ENCODE results near the gene FAM32A. TPM values are rescaled to one million over a fixed set of nuclear protein-coding genes. Genes with fewer than 3 reads are reported as not detected.
"Not testable (repeated sequence)": the region's sequence is repeated elsewhere in the genome, so short reads cannot be mapped to it uniquely, and the experiment has no call there.

FAM32A gene
- total RNA-seq, 1 experiment from 2014 or later: 178 TPM

GRCh38 chr19:16164222-16164890 is 20.9 kb upstream of the FAM32A start:
- no peak for DNase-seq (ENCODE audit: low read depth)

GRCh38 chr19:16166417-16166816 is 18.8 kb upstream of the FAM32A start:
- DNase-seq (ENCODE audit: low read depth): no peak

- no peak for DNase-seq (ENCODE audit: low read depth)
Observed at GRCh38 chr19:16167055-16167454, 18.2 kb upstream of the FAM32A start.

GRCh38 chr19:16168465-16169081 is 16.6 kb upstream of the FAM32A start:
- peak; percentile 61 for DNase-seq (ENCODE audit: low read depth)

- no peak for DNase-seq (ENCODE audit: low read depth)
Observed at GRCh38 chr19:16170134-16170533, 15.1 kb upstream of the FAM32A start.

- DNase-seq (ENCODE audit: low read depth): no peak
Observed at GRCh38 chr19:16175954-16176353, 9.3 kb upstream of the FAM32A start.

GRCh38 chr19:16178866-16179265 is 6.3 kb upstream of the FAM32A start:
- not testable (repeated sequence) for DNase-seq (ENCODE audit: low read depth)

GRCh38 chr19:16180611-16181010 is 4.6 kb upstream of the FAM32A start:
- DNase-seq (ENCODE audit: low read depth): peak; percentile 62

GRCh38 chr19:16184665-16185122 is 516 bp upstream of the FAM32A start:
- no peak for DNase-seq (ENCODE audit: low read depth)

- peak; percentile 43 for DNase-seq (ENCODE audit: low read depth)
Observed at GRCh38 chr19:16185768-16186123, 536 bp downstream of the FAM32A start.

- DNase-seq (ENCODE audit: low read depth): no peak
Observed at GRCh38 chr19:16188521-16188920, 3.3 kb downstream of the FAM32A start.

- no peak for DNase-seq (ENCODE audit: low read depth)
Observed at GRCh38 chr19:16190198-16190597, 5.0 kb downstream of the FAM32A start.

GRCh38 chr19:16190736-16191135 is 5.5 kb downstream of the FAM32A start:
- DNase-seq (ENCODE audit: low read depth): no peak

GRCh38 chr19:16191216-16191908 is 6.2 kb downstream of the FAM32A start:
- DNase-seq (ENCODE audit: low read depth): no peak

GRCh38 chr19:16193466-16193865 is 8.3 kb downstream of the FAM32A start:
- DNase-seq (ENCODE audit: low read depth): no peak

- peak; percentile 94 for DNase-seq (ENCODE audit: low read depth)
Observed at GRCh38 chr19:16197188-16197621, 12.0 kb downstream of the FAM32A start.

- DNase-seq (ENCODE audit: low read depth): peak; percentile 98
Observed at GRCh38 chr19:16197622-16198369, 12.6 kb downstream of the FAM32A start, which contains the start of gene AP1M1. Gene AP1M1 (plus strand): TSS chr19:16197911. CDS start chr19:16198027, 116 bp downstream.

- no peak for DNase-seq (ENCODE audit: low read depth)
Observed at GRCh38 chr19:16198370-16198651, 13.1 kb downstream of the FAM32A start.

- no peak for DNase-seq (ENCODE audit: low read depth)
Observed at GRCh38 chr19:16199275-16199932, 14.2 kb downstream of the FAM32A start.

GRCh38 chr19:16200038-16201010 is 15.1 kb downstream of the FAM32A start:
- DNase-seq (ENCODE audit: low read depth): no peak

- no peak for DNase-seq (ENCODE audit: low read depth)
Observed at GRCh38 chr19:16201011-16201391, 15.8 kb downstream of the FAM32A start.
